Lower leg skin (tissue), 3 donors: Measurements from ENCODE around the gene NTM.

Source experiments
- CTCF ChIP-seq, 3 donors: fragments of 450-650 bp; IDR thresholded peaks; one replicate each; pipeline ENCODE4 v1.5.1; 2016; ENCODE audit warnings: antibody characterized with exemption in 3 of 3, mild to moderate bottlenecking in 3 of 3, moderate library complexity in 2 of 3
- POLR2A ChIP-seq, 2 donors: fragments of 450-650 bp; IDR thresholded peaks; one replicate each; pipeline ENCODE4 v1.6.1; 2016 to 2017; ENCODE audit warnings: antibody characterized with exemption in 2 of 2, mild to moderate bottlenecking in 1 of 2, moderate library complexity in 1 of 2

GRCh38 chr11:132142554-132142953 lies 772.1 kb downstream of the NTM start:
- TF ChIP-seq CTCF (IDR thresholded peaks at IDR 0.05): no peak
- TF ChIP-seq POLR2A (IDR thresholded peaks at IDR 0.05): no peak
